ENCODE data around the gene IRX1.

IRX1 gene

GRCh38 chr5:3593771-3594509, 1.7 kb upstream of the IRX1 start:
- Histone ChIP-seq H3K9me3 (ENCODE audit: control insufficient read depth in 1 of 2, low read length in 2 of 2) (no peaks in the 10 kb centered on the region), H3K4me1 (ENCODE audit: control insufficient read depth in 1 of 2, insufficient read depth in 2 of 2, low read length in 2 of 2) (no peaks in the 10 kb centered on the region), H3K9ac (ENCODE audit: low read depth in 1 of 2, low read length in 2 of 2) (no peak overlapping the region), H3K4me3 (ENCODE audit: low read depth in 1 of 2, low read length in 2 of 2) (no peak overlapping the region), H3K36me3 (ENCODE audit: control insufficient read depth in 1 of 2, insufficient read depth in 2 of 2, low read length in 2 of 2) (no peaks in the 10 kb centered on the region), H3K27me3 (ENCODE audit: control insufficient read depth in 1 of 2, insufficient read depth in 2 of 2, low read length in 2 of 2) (peaks cover 48 to 50% of the 10 kb centered on the region in 2 donors), H3K27ac (ENCODE audit: low read depth, low read length) (no peak overlapping the region)

GRCh38 chr5:3594510-3595005, 1.1 kb upstream of the IRX1 start:
- H3K9ac ChIP-seq (ENCODE audit: low read depth in 1 of 2, low read length in 2 of 2): no peak overlapping the region
- H3K9me3 ChIP-seq (ENCODE audit: control insufficient read depth in 1 of 2, low read length in 2 of 2): no peaks in the 10 kb centered on the region
- no peak overlapping the region for H3K4me3 ChIP-seq (ENCODE audit: low read depth in 1 of 2, low read length in 2 of 2)
- no peak overlapping the region for H3K27ac ChIP-seq (ENCODE audit: low read depth, low read length)
- peaks cover 46 to 48% of the 10 kb centered on the region in 2 donors for H3K27me3 ChIP-seq (ENCODE audit: control insufficient read depth in 1 of 2, insufficient read depth in 2 of 2, low read length in 2 of 2)
- no peaks in the 10 kb centered on the region for H3K4me1 ChIP-seq (ENCODE audit: control insufficient read depth in 1 of 2, insufficient read depth in 2 of 2, low read length in 2 of 2)
- H3K36me3 ChIP-seq (ENCODE audit: control insufficient read depth in 1 of 2, insufficient read depth in 2 of 2, low read length in 2 of 2): no peaks in the 10 kb centered on the region

GRCh38 chr5:3596261-3596825, 711 bp downstream of the IRX1 start:
- Histone ChIP-seq H3K27ac (ENCODE audit: low read depth, low read length) (no peak overlapping the region), H3K9ac (ENCODE audit: low read depth in 1 of 2, low read length in 2 of 2) (no peak overlapping the region), H3K36me3 (ENCODE audit: control insufficient read depth in 1 of 2, insufficient read depth in 2 of 2, low read length in 2 of 2) (no peaks in the 10 kb centered on the region), H3K4me3 (ENCODE audit: low read depth in 1 of 2, low read length in 2 of 2) (no peak overlapping the region), H3K4me1 (ENCODE audit: control insufficient read depth in 1 of 2, insufficient read depth in 2 of 2, low read length in 2 of 2) (no peaks in the 10 kb centered on the region), H3K27me3 (ENCODE audit: control insufficient read depth in 1 of 2, insufficient read depth in 2 of 2, low read length in 2 of 2) (peaks cover 36 to 47% of the 10 kb centered on the region in 2 donors), H3K9me3 (ENCODE audit: control insufficient read depth in 1 of 2, low read length in 2 of 2) (no peaks in the 10 kb centered on the region)

- no peaks in the 10 kb centered on the region for H3K4me1 ChIP-seq (ENCODE audit: control insufficient read depth in 1 of 2, insufficient read depth in 2 of 2, low read length in 2 of 2)
- no peak overlapping the region for H3K9ac ChIP-seq (ENCODE audit: low read depth in 1 of 2, low read length in 2 of 2)
- no peak overlapping the region for H3K4me3 ChIP-seq (ENCODE audit: low read depth in 1 of 2, low read length in 2 of 2)
Measured at GRCh38 chr5:3596857-3597166, 1.2 kb downstream of the IRX1 start.

GRCh38 chr5:3597167-3598007, 1.8 kb downstream of the IRX1 start:
- H3K27me3 ChIP-seq (ENCODE audit: control insufficient read depth in 1 of 2, insufficient read depth in 2 of 2, low read length in 2 of 2): peaks cover 40 to 52% of the 10 kb centered on the region in 2 donors
- H3K9ac ChIP-seq (ENCODE audit: low read depth in 1 of 2, low read length in 2 of 2): no peak overlapping the region
- H3K4me1 ChIP-seq (ENCODE audit: control insufficient read depth in 1 of 2, insufficient read depth in 2 of 2, low read length in 2 of 2): no peaks in the 10 kb centered on the region
- no peaks in the 10 kb centered on the region for H3K9me3 ChIP-seq (ENCODE audit: control insufficient read depth in 1 of 2, low read length in 2 of 2)
- no peak overlapping the region for H3K4me3 ChIP-seq (ENCODE audit: low read depth in 1 of 2, low read length in 2 of 2)
- no peaks in the 10 kb centered on the region for H3K36me3 ChIP-seq (ENCODE audit: control insufficient read depth in 1 of 2, insufficient read depth in 2 of 2, low read length in 2 of 2)
- no peak overlapping the region for H3K27ac ChIP-seq (ENCODE audit: low read depth, low read length)

More at GRCh38 chr5:3596857-3597166, 1.2 kb downstream of the IRX1 start:
- H3K27me3 ChIP-seq (ENCODE audit: control insufficient read depth in 1 of 2, insufficient read depth in 2 of 2, low read length in 2 of 2): peaks cover 37 to 52% of the 10 kb centered on the region in 2 donors
- no peak overlapping the region for H3K27ac ChIP-seq (ENCODE audit: low read depth, low read length)
- no peaks in the 10 kb centered on the region for H3K36me3 ChIP-seq (ENCODE audit: control insufficient read depth in 1 of 2, insufficient read depth in 2 of 2, low read length in 2 of 2)
- no peaks in the 10 kb centered on the region for H3K9me3 ChIP-seq (ENCODE audit: control insufficient read depth in 1 of 2, low read length in 2 of 2)

GRCh38 chr5:3598207-3598606, 2.6 kb downstream of the IRX1 start:
- no peak overlapping the region for H3K9ac ChIP-seq (ENCODE audit: low read depth in 1 of 2, low read length in 2 of 2)
- no peaks in the 10 kb centered on the region for H3K9me3 ChIP-seq (ENCODE audit: control insufficient read depth in 1 of 2, low read length in 2 of 2)
- H3K4me3 ChIP-seq (ENCODE audit: low read depth in 1 of 2, low read length in 2 of 2): no peak overlapping the region
- H3K36me3 ChIP-seq (ENCODE audit: control insufficient read depth in 1 of 2, insufficient read depth in 2 of 2, low read length in 2 of 2): no peaks in the 10 kb centered on the region
- no peak overlapping the region for H3K27ac ChIP-seq (ENCODE audit: low read depth, low read length)
- peaks cover 43 to 50% of the 10 kb centered on the region in 2 donors for H3K27me3 ChIP-seq (ENCODE audit: control insufficient read depth in 1 of 2, insufficient read depth in 2 of 2, low read length in 2 of 2)
- no peaks in the 10 kb centered on the region for H3K4me1 ChIP-seq (ENCODE audit: control insufficient read depth in 1 of 2, insufficient read depth in 2 of 2, low read length in 2 of 2)

- no peaks in the 10 kb centered on the region for H3K36me3 ChIP-seq (ENCODE audit: control insufficient read depth in 1 of 2, insufficient read depth in 2 of 2, low read length in 2 of 2)
- no peaks in the 10 kb centered on the region for H3K9me3 ChIP-seq (ENCODE audit: control insufficient read depth in 1 of 2, low read length in 2 of 2)
- no peak overlapping the region for H3K27ac ChIP-seq (ENCODE audit: low read depth, low read length)
- H3K9ac ChIP-seq (ENCODE audit: low read depth in 1 of 2, low read length in 2 of 2): no peak overlapping the region
- peaks cover 44 to 50% of the 10 kb centered on the region in 2 donors for H3K27me3 ChIP-seq (ENCODE audit: control insufficient read depth in 1 of 2, insufficient read depth in 2 of 2, low read length in 2 of 2)
- no peak overlapping the region for H3K4me3 ChIP-seq (ENCODE audit: low read depth in 1 of 2, low read length in 2 of 2)
- H3K4me1 ChIP-seq (ENCODE audit: control insufficient read depth in 1 of 2, insufficient read depth in 2 of 2, low read length in 2 of 2): no peaks in the 10 kb centered on the region
Measured at GRCh38 chr5:3598769-3599211, 3.2 kb downstream of the IRX1 start.

- no peaks in the 10 kb centered on the region for H3K9me3 ChIP-seq (ENCODE audit: control insufficient read depth in 1 of 2, low read length in 2 of 2)
- no peaks in the 10 kb centered on the region for H3K36me3 ChIP-seq (ENCODE audit: control insufficient read depth in 1 of 2, insufficient read depth in 2 of 2, low read length in 2 of 2)
- H3K9ac ChIP-seq (ENCODE audit: low read depth in 1 of 2, low read length in 2 of 2): no peak overlapping the region
- peaks cover 39 to 51% of the 10 kb centered on the region in 2 donors for H3K27me3 ChIP-seq (ENCODE audit: control insufficient read depth in 1 of 2, insufficient read depth in 2 of 2, low read length in 2 of 2)
- H3K4me1 ChIP-seq (ENCODE audit: control insufficient read depth in 1 of 2, insufficient read depth in 2 of 2, low read length in 2 of 2): no peaks in the 10 kb centered on the region
- no peak overlapping the region for H3K4me3 ChIP-seq (ENCODE audit: low read depth in 1 of 2, low read length in 2 of 2)
- H3K27ac ChIP-seq (ENCODE audit: low read depth, low read length): no peak overlapping the region
Measured at GRCh38 chr5:3599226-3600105, 3.8 kb downstream of the IRX1 start.

GRCh38 chr5:3600106-3601060, 4.8 kb downstream of the IRX1 start:
- Histone ChIP-seq H3K36me3 (ENCODE audit: control insufficient read depth in 1 of 2, insufficient read depth in 2 of 2, low read length in 2 of 2) (no peaks in the 10 kb centered on the region), H3K27me3 (ENCODE audit: control insufficient read depth in 1 of 2, insufficient read depth in 2 of 2, low read length in 2 of 2) (peaks cover 38 to 51% of the 10 kb centered on the region in 2 donors), H3K4me1 (ENCODE audit: control insufficient read depth in 1 of 2, insufficient read depth in 2 of 2, low read length in 2 of 2) (no peaks in the 10 kb centered on the region), H3K27ac (ENCODE audit: low read depth, low read length) (no peak overlapping the region), H3K4me3 (ENCODE audit: low read depth in 1 of 2, low read length in 2 of 2) (no peak overlapping the region), H3K9me3 (ENCODE audit: control insufficient read depth in 1 of 2, low read length in 2 of 2) (no peaks in the 10 kb centered on the region), H3K9ac (ENCODE audit: low read depth in 1 of 2, low read length in 2 of 2) (no peak overlapping the region)

Measured in duodenal mucosa (tissue), 2 donors.